A673 (cell line): Measurements from ENCODE around the gene FCGR2B. TPM values are rescaled to one million over a fixed set of nuclear protein-coding genes. Genes with fewer than 3 reads are reported as not detected.

Source experiments
- total RNA-seq: library from RNA; stranded (reverse); gene quantifications from 2 replicates; pipeline ENCODE4 v1.2.3, GENCODE V29; 2021

FCGR2B gene
- total RNA-seq, 1 experiment from 2014 or later: not detected

Other genes starting within 250 kb of the FCGR2B start
- gene FCGR2A, start 157.7 kb upstream of the FCGR2B start, total RNA-seq: not detected in 2 replicates
- 0.28 and 0.37 TPM in 2 replicates for gene HSPA6, start 138.6 kb upstream of the FCGR2B start, total RNA-seq
- gene FCGR3A, start 113.3 kb upstream of the FCGR2B start, total RNA-seq: not detected in 2 replicates
- gene FCGR3B, start 32.0 kb upstream of the FCGR2B start, total RNA-seq: not detected in 2 replicates
- not detected in 2 replicates for gene FCRLA, start 44.1 kb downstream of the FCGR2B start, total RNA-seq
- 0.35 and 0.67 TPM in 2 replicates for gene FCRLB, start 58.4 kb downstream of the FCGR2B start, total RNA-seq
- 62.9 and 63.6 TPM in 2 replicates for gene DUSP12, start 86.6 kb downstream of the FCGR2B start, total RNA-seq
- gene ATF6, start 103.2 kb downstream of the FCGR2B start, total RNA-seq: 21.8 and 24.4 TPM in 2 replicates